ENCODE results near the gene PLK3.

PLK3 gene

GRCh38 chr1:44827197-44828002 lies 27.2 kb downstream of the PLK3 start:
- H3K4me3 ChIP-seq (ENCODE audit: low read depth, low read length): no peak overlapping the region
- no peak for DNase-seq (ENCODE audit: low read depth)
- TF ChIP-seq, protein P1, sequence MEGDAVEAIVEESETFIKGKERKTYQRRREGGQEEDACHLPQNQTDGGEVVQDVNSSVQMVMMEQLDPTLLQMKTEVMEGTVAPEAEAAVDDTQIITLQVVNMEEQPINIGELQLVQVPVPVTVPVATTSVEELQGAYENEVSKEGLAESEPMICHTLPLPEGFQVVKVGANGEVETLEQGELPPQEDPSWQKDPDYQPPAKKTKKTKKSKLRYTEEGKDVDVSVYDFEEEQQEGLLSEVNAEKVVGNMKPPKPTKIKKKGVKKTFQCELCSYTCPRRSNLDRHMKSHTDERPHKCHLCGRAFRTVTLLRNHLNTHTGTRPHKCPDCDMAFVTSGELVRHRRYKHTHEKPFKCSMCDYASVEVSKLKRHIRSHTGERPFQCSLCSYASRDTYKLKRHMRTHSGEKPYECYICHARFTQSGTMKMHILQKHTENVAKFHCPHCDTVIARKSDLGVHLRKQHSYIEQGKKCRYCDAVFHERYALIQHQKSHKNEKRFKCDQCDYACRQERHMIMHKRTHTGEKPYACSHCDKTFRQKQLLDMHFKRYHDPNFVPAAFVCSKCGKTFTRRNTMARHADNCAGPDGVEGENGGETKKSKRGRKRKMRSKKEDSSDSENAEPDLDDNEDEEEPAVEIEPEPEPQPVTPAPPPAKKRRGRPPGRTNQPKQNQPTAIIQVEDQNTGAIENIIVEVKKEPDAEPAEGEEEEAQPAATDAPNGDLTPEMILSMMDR (IDR thresholded peaks at IDR 0.05; ENCODE audit: low read depth, low read length, missing control alignments): peak; percentile 44

DNA sequence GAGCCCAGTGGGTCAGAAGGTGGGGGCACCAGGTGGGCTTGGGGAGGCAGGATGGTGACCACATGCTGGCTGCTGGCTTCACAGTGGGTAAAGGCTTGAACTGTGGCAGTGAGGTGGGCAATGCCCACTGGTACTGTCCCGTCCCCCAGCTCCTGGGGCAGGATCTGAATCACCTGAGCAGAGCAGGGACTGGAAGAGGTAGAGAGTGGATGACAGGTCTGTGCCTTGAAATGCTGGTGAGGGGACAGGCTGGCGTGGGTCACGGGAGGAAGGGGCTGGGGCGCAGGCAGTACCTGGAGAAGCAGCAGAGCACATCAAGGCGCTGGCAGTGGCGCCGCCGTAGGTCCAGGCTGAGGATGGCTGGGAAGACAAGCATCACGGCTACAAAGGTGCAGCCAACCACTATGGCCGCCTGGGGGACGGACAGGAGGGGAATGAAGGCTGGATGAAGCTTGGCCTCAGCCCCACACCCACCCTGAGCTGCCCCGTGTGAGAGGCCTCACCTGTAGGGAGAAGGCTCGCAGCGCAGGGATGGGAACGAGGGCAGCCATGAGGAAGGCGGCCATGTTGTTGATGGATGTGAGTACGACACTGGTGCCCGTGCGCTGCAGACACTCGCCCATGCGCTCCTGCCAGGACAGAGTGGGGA lies 27.9 kb downstream of the PLK3 start:
- TF ChIP-seq, protein P1 (IDR thresholded peaks at IDR 0.05; ENCODE audit: low read depth, low read length, missing control alignments): no peak
- DNase-seq (ENCODE audit: low read depth): no peak
- no peak overlapping the region for H3K4me3 ChIP-seq (ENCODE audit: low read depth, low read length)

DNA sequence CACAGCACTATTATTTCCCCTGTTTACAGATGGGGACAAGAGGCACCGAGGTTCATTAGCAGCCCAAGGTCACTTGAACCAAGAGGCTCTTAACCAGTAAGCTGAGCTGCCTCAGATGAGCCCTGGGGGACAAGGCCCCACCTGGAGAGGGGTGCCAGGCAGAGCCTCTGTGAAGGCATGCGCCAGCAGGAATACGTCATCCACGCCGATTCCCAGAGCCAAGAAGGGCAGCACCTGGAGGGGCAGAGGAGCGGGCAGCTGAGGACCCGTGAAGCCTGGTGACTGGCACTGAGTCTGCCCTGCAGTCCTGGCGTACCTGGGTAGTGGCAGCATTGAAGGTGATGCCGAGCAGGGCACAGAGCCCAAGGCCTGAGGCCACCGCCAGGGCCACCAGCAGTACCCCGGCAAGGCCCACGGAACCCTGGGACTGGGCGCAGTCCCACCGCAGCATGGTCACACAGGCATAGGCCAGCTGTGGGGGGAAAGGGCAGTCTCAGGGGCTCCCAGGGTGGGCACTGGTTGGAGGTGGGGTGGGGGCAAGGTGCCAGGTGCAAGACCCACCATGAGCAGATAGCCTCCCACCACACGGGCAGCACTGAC lies 28.8 kb downstream of the PLK3 start:
- no peak overlapping the region for H3K4me3 ChIP-seq (ENCODE audit: low read depth, low read length)
- TF ChIP-seq, protein P1 (IDR thresholded peaks at IDR 0.05; ENCODE audit: low read depth, low read length, missing control alignments): no peak
- no peak for DNase-seq (ENCODE audit: low read depth)

DNA sequence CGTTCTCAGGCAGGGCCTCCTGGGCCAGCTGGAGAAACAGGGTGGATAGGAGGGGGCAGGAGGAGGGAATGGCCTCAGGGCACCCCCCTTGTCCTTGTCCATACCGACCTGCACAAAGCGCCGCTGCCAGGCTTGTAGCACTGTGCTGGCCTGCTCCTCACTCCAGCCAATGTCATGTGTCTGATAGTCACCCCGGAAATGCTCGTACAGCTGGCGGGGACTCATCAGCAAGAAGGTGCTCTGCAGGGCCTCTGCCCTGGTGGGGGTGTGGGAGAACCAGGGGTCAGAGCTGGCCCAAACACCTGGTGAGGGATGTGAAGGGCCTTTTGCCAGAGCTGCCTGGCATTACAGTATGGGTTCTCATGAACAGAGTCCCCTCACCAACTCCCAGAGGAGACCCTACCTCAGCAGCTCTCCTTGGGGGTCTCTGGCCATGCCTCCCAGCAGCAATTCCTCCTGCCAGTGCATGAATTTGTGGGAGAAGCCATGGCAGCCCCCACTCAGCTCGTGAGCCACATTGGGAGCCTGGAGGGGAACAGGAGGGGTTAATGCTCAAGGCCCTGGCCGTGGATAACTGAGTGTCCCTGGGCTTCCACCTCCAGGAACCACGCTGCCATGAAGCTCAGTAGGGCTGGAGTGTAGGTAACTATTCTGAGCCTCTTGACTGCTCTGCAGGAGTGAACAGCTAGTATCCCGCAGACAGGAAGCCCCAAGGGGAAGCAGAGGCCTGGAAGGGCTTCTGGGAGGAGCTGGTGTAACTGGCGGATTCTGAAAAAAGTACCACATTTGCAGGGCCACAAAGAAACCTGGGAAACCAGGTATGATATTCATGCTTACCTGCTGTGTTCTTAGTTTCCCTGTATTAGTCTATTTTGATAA lies 29.6 kb downstream of the PLK3 start:
- TF ChIP-seq, protein P1 (IDR thresholded peaks at IDR 0.05; ENCODE audit: low read depth, low read length, missing control alignments): no peak
- H3K4me3 ChIP-seq (ENCODE audit: low read depth, low read length): no peak overlapping the region
- DNase-seq (ENCODE audit: low read depth): no peak

DNA sequence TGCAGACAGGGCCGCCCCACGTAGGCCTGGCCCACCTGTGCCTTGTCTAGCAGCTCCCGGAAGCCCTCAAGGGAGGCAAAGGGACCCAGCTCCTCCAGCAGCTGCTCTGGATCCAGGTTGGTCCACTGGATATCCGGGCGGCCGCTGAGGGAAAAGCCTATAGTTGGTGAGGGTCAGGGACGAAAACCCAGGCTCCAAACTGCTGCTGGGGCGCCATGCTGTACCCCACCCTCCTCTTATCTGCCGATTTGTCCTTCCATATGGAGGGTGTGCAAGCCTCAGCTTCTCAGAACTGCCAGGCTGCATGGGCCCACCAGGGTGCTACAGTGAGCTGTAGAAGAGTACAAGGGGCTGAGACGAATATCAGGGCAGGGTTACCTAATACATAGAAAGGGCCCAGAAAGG lies 30.7 kb downstream of the PLK3 start:
- no peak for DNase-seq (ENCODE audit: low read depth)
- TF ChIP-seq, protein P1 (IDR thresholded peaks at IDR 0.05; ENCODE audit: low read depth, low read length, missing control alignments): no peak
- no peak overlapping the region for H3K4me3 ChIP-seq (ENCODE audit: low read depth, low read length)

- TF ChIP-seq, protein P1 (IDR thresholded peaks at IDR 0.05; ENCODE audit: low read depth, low read length, missing control alignments): no peak
- DNase-seq (ENCODE audit: low read depth): no peak
These were observed 31.3 kb downstream of the PLK3 start for GRCh38 chr1:44831516-44831915.

More at GRCh38 chr1:44831516-44831915, 31.3 kb downstream of the PLK3 start:
- H3K4me3 ChIP-seq (ENCODE audit: low read depth, low read length): no peak overlapping the region
